Subcutaneous adipose tissue (tissue), 4 donors: ENCODE measurements around the gene KBTBD2. TPM values are rescaled to one million over a fixed set of nuclear protein-coding genes. Genes with fewer than 3 reads are reported as not detected.

Source experiments
- total RNA-seq, 4 donors: library from RNA; depleted of rRNA; stranded (reverse); fragments of >200 nt; gene quantifications; one replicate each; pipeline ENCODE4 v1.1.0, GENCODE V29; 2016
- TF ChIP-seq, protein P1 (sequence below): fragments of 450-650 bp; IDR thresholded peaks from one replicate; pipeline ENCODE4 v1.5.1; 2016; ENCODE audit warnings: low read depth, mild to moderate bottlenecking, control low read depth, antibody characterized with exemption, moderate library complexity

Gene KBTBD2
- total RNA-seq, 4 donors from 2014 or later, result 38.0 to 64.3 (median 40.9) TPM

GRCh38 chr7:32928785-32929298 lies 37.3 kb upstream of the KBTBD2 start:
- TF ChIP-seq, protein P1, sequence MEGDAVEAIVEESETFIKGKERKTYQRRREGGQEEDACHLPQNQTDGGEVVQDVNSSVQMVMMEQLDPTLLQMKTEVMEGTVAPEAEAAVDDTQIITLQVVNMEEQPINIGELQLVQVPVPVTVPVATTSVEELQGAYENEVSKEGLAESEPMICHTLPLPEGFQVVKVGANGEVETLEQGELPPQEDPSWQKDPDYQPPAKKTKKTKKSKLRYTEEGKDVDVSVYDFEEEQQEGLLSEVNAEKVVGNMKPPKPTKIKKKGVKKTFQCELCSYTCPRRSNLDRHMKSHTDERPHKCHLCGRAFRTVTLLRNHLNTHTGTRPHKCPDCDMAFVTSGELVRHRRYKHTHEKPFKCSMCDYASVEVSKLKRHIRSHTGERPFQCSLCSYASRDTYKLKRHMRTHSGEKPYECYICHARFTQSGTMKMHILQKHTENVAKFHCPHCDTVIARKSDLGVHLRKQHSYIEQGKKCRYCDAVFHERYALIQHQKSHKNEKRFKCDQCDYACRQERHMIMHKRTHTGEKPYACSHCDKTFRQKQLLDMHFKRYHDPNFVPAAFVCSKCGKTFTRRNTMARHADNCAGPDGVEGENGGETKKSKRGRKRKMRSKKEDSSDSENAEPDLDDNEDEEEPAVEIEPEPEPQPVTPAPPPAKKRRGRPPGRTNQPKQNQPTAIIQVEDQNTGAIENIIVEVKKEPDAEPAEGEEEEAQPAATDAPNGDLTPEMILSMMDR, result no peak

DNA sequence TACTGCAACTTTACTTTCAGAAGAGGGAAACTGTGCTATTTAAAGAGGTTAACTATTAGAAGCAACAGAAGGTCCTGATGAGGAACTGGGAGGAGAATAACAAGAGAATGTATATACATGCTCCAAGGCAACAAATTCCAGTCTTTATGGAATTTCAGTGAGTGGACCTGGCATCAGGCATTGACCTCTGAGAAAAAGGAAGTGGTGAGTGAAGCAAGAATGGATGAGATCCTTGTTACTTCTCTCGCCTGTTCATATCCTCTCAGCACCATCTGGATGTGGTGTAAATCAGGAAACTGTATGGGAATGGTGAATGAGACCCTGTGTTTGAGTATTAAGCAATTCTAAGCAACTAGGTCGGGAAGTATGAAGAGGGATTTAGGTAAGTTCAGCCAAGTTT lies 30.3 kb upstream of the KBTBD2 start:
- TF ChIP-seq, protein P1, result no peak

DNA sequence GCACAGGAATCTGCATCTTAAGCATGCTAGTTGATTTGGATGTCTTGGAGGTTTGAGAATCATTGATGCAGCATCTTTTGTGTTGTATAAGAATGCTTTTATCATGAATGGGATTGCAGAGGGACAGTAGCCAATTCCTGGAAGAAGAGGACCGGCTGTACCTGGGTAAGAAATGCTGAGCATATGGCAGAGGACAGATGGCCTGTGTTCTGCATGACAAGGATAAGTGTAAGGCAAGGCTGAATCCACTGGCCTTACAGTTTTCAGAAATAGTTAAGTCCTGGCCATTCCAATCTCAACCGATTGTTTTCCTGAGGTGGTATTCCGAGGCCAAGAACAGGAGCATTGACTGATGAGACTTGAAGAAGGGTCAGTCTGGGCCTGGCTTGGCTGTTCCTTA lies 24.4 kb upstream of the KBTBD2 start:
- TF ChIP-seq, protein P1, result no peak

DNA sequence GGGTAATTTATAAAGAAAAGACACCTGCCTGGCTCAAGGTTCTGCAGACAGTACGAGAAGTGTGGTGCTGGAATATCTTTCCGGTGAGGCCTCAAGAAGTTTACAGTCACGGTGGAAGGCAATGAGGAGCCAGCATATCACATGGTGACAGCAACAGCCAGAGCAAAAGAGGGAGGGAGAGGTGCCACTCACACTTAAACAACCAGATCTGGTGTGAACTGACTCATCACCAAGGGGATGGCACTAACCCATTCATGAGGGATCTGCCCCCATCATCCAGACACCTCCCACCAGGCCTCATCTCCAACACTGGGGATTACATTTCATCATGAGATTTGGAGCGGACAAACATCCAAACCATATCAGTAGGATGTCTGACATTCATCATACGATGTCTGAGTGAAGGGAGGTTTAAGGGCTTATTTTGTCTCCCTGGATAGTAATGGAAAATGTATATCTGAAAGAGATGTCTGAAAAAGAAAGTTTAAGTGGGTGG lies 23.5 kb upstream of the KBTBD2 start:
- TF ChIP-seq, protein P1, result no peak

- TF ChIP-seq, protein P1, result no peak
Measured at GRCh38 chr7:32914184-32914583, 22.6 kb upstream of the KBTBD2 start.

GRCh38 chr7:32910195-32910594 lies 18.6 kb upstream of the KBTBD2 start:
- TF ChIP-seq, protein P1, result no peak

- TF ChIP-seq, protein P1, result no peak
Measured at GRCh38 chr7:32905175-32905662, 13.7 kb upstream of the KBTBD2 start.
